LNCAP (cell line): ENCODE measurements around the gene GSTCD.

Experiments used
- TF ChIP-seq, protein P1 (sequence below): fragments of 450-650 bp; IDR thresholded peaks from 2 replicates; pipeline ENCODE4 v1.5.1; 2017; ENCODE audit warnings: mild to moderate bottlenecking

Gene GSTCD

DNA sequence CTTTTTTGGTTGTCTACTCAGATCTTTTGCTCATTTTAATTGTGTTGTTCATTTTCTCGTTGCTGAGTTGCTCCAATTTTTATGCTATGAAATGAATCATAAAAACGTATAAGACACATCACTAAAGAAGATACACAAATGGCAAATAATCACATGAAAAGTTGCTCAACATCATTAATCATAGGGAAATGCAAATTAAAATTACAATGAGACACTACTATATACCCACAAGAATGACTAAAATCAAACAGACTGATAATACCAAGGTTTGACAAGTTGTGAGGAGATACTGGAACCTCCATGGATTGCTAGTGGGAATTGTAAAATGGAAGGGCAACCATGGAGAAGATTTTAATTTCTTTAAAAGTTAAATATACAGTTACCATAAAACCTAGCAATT lies 17.0 kb downstream of the GSTCD start:
- TF ChIP-seq, protein P1, sequence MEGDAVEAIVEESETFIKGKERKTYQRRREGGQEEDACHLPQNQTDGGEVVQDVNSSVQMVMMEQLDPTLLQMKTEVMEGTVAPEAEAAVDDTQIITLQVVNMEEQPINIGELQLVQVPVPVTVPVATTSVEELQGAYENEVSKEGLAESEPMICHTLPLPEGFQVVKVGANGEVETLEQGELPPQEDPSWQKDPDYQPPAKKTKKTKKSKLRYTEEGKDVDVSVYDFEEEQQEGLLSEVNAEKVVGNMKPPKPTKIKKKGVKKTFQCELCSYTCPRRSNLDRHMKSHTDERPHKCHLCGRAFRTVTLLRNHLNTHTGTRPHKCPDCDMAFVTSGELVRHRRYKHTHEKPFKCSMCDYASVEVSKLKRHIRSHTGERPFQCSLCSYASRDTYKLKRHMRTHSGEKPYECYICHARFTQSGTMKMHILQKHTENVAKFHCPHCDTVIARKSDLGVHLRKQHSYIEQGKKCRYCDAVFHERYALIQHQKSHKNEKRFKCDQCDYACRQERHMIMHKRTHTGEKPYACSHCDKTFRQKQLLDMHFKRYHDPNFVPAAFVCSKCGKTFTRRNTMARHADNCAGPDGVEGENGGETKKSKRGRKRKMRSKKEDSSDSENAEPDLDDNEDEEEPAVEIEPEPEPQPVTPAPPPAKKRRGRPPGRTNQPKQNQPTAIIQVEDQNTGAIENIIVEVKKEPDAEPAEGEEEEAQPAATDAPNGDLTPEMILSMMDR: no peak

DNA sequence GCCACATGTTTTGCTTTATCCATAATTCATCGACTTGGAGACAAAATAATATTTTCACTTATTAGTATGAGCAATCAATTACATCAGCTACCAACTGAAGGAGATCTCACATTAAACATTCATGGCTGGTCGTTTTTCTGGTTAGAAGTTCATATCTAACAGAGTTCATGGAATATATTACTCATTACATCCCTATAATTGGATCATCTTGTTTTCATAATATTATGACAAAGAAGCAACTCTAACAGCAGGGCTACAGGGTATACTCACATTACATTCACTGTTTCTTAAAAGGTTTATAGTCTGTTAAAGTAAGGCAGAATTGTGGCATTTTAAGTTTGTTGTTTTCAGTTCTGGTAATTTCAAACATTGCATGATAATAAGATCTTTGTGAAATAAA lies 33.0 kb downstream of the GSTCD start:
- TF ChIP-seq, protein P1: no peak

DNA sequence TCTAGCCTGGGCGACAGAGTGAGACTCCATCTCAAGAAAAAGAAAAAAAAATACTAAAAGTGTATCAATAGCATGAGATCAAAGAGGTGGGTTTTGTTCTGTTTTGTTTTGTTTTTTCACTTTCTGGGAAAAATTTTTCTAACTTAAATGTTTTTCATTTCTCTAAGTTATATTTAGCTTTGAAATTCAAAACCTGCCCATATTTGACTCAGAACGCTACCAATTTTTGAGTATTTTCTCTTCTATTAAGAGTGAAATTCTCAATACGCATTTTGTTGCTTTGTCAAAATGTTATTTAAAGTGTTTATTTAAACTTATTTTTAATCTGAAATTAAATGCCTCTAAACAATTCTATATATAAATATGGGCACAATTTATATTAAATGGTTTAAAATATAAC lies 39.6 kb downstream of the GSTCD start:
- TF ChIP-seq, protein P1: no peak

DNA sequence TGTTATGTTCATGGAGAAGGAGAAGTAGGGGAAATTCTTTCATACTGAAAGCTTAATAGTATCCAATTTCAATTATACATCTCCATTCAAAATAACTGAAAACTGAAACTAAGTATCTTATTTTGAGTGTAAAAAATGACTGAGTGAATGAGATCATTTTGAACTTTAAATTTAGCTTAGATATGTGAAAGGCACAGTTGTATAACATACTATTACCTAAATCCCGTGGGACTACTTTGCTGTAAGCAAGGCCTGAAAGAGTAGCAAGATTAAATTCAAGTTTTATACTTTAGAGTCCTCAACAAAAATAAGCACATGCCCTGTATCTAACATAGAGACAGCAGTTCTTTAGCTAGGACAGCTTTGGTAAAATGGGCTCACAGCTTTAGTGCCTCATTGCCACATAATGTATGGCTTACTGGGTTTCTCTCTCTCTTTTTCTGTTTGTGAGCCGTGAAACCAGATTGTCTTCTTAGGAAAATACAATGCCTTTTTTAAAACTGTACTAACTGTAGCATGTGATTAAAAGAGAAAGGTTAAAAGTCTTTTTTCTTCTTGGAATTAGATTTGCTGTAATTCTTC lies 43.2 kb downstream of the GSTCD start:
- TF ChIP-seq, protein P1: no peak

DNA sequence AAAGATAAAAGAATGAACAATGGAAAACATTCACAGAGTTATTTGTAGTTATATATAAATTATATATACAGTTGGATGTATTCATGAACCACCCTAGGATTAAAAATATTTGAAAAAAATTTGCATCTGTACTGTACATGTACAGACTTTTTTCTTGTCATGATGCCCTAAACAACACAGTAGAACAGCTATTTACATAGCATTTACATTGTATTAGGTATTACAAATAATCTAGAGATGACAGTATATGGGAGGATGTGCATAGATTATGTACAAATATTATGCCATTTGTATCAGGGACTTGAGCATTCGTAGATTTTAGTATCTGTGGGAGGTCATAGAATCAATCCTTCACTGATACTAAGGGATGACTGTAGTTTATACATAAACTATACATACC lies 44.8 kb downstream of the GSTCD start:
- TF ChIP-seq, protein P1: no peak

DNA sequence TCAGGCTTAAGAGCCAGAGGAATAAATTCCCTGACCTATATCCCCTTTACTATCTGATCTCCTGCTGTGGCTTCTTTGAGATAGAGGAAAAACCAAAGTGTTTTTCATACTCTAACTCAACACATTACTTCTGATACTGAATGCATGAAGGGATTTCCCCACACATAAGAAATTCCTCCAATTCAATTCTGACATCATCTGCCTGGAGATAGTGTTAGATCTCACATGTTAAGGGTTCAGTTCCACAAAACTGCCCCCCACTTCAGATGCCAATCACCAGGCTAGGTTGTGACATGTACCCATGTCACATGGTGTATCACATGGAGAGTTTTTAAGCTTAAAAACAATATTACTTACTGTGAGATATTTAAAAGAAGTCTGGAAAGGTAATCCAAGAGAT lies 46.8 kb downstream of the GSTCD start:
- TF ChIP-seq, protein P1: no peak

DNA sequence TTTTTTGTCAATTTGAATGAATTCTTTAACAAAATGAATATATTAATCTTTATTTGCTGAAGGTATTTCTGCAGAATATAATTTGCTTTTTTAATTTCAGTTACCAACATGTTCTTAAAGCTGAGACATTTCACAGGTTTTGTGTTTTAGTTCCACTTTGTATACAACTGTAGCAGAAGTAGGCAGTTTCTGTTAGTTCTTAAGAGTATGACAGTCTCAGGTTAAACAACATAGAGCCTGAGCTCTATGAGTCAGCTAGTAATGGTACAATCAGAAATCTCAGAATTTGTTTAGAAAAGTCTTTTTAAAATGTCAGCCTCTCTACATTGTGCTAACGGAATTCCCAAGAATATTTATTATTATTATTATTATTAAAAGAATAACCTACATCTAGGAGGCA lies 50.4 kb downstream of the GSTCD start:
- TF ChIP-seq, protein P1: no peak
